ENCODE data around the gene SLC22A2. TPM values are rescaled to one million over a fixed set of nuclear protein-coding genes. Genes with fewer than 3 reads are reported as not detected.

Gene SLC22A2
- total and polyA plus RNA-seq, 4 donors = not detected

DNA sequence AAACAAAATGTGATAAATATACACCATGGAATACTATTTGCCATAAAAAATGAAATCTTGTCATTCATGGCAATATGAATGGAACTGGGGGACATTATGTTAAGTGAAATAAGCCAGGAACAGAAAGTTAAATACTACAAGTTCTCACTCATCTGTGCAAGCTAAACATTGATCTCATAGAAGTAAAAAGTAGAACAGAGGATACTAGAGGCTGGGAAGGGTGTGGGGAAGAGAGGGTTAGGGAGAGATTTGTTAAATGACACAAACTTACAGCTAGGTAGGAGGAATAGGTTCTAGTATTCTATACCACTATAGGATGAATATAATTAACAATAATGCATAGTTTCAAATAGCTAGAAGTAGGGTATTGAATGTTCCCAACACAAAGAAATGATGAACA lies 61.0 kb downstream of the SLC22A2 start:
- no peak for TF ChIP-seq FOXA1 (IDR thresholded peaks at IDR 0.05)
- no peak for TF ChIP-seq RXRA (IDR thresholded peaks at IDR 0.05)

DNA sequence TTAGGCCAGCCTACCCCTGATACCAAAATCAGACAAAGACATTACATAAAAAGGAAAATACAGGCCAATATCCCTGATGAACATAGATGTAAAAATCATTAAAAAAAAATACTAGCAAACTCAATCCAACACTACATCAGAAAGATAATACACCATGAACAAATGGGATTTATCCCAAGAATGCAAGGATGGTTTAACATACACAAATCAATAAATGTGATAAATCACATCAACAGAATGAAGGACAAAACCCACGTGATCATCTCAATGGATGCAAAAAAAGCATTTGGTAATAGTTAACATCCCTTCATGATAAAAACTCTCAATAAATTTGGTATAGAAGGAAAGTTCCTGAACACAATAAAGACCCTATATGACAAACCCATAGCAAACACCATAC lies 63.8 kb downstream of the SLC22A2 start:
- H3K4me3 ChIP-seq (ENCODE audit: low read depth in 1 of 3, low read length in 3 of 3) = no peak overlapping the region
- no peak overlapping the region for H3K27ac ChIP-seq (ENCODE audit: low read depth in 1 of 2, low read length in 2 of 2)
- H3K9me3 ChIP-seq (ENCODE audit: control insufficient read depth in 4 of 4, low read length in 3 of 4) = peaks cover 0 to 10% (median 2%) of the 10 kb centered on the region in 4 donors
- peaks cover 0 to 5% (median 0%) of the 10 kb centered on the region in 4 donors for H3K4me1 ChIP-seq (ENCODE audit: control insufficient read depth in 4 of 4, insufficient read depth in 4 of 4, low read length in 3 of 4)
- DNase-seq (ENCODE audit: low spot score) = no peak
- H3K9ac ChIP-seq (ENCODE audit: low read depth in 1 of 2, low read length in 2 of 2) = no peak overlapping the region
- H3K27me3 ChIP-seq (ENCODE audit: control insufficient read depth in 4 of 4, insufficient read depth in 4 of 4, low read length in 3 of 4) = no peaks in the 10 kb centered on the region
- H3K36me3 ChIP-seq (ENCODE audit: control insufficient read depth in 4 of 4, insufficient read depth in 3 of 4, low read depth in 1 of 4, low read length in 3 of 4) = no peaks in the 10 kb centered on the region
- no peak for TF ChIP-seq RAD21 (IDR thresholded peaks at IDR 0.05)
- TF ChIP-seq, protein P1, sequence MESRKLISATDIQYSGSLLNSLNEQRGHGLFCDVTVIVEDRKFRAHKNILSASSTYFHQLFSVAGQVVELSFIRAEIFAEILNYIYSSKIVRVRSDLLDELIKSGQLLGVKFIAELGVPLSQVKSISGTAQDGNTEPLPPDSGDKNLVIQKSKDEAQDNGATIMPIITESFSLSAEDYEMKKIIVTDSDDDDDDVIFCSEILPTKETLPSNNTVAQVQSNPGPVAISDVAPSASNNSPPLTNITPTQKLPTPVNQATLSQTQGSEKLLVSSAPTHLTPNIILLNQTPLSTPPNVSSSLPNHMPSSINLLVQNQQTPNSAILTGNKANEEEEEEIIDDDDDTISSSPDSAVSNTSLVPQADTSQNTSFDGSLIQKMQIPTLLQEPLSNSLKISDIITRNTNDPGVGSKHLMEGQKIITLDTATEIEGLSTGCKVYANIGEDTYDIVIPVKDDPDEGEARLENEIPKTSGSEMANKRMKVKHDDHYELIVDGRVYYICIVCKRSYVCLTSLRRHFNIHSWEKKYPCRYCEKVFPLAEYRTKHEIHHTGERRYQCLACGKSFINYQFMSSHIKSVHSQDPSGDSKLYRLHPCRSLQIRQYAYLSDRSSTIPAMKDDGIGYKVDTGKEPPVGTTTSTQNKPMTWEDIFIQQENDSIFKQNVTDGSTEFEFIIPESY (IDR thresholded peaks at IDR 0.05) = no peak
- TF ChIP-seq JUND (IDR thresholded peaks at IDR 0.05) = no peak
- TF ChIP-seq FOXA1 (IDR thresholded peaks at IDR 0.05) = no peak
- TF ChIP-seq NR2F2 (IDR thresholded peaks at IDR 0.05) = no peak
- no peak for TF ChIP-seq FOXA2 (IDR thresholded peaks at IDR 0.05)
- no peak for TF ChIP-seq HNF4A (conservative IDR thresholded peaks at IDR 0.05)
- TF ChIP-seq, protein P2, sequence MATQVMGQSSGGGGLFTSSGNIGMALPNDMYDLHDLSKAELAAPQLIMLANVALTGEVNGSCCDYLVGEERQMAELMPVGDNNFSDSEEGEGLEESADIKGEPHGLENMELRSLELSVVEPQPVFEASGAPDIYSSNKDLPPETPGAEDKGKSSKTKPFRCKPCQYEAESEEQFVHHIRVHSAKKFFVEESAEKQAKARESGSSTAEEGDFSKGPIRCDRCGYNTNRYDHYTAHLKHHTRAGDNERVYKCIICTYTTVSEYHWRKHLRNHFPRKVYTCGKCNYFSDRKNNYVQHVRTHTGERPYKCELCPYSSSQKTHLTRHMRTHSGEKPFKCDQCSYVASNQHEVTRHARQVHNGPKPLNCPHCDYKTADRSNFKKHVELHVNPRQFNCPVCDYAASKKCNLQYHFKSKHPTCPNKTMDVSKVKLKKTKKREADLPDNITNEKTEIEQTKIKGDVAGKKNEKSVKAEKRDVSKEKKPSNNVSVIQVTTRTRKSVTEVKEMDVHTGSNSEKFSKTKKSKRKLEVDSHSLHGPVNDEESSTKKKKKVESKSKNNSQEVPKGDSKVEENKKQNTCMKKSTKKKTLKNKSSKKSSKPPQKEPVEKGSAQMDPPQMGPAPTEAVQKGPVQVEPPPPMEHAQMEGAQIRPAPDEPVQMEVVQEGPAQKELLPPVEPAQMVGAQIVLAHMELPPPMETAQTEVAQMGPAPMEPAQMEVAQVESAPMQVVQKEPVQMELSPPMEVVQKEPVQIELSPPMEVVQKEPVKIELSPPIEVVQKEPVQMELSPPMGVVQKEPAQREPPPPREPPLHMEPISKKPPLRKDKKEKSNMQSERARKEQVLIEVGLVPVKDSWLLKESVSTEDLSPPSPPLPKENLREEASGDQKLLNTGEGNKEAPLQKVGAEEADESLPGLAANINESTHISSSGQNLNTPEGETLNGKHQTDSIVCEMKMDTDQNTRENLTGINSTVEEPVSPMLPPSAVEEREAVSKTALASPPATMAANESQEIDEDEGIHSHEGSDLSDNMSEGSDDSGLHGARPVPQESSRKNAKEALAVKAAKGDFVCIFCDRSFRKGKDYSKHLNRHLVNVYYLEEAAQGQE (IDR thresholded peaks at IDR 0.05) = no peak
- TF ChIP-seq, protein P3, sequence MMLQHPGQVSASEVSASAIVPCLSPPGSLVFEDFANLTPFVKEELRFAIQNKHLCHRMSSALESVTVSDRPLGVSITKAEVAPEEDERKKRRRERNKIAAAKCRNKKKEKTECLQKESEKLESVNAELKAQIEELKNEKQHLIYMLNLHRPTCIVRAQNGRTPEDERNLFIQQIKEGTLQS (IDR thresholded peaks at IDR 0.05) = no peak
- 82% methylated on average over 1 of the region's 1 CpG for WGBS

More for the DNA sequence above, 61.0 kb downstream of the SLC22A2 start:
- no peak overlapping the region for H3K27ac ChIP-seq (ENCODE audit: low read depth in 1 of 2, low read length in 2 of 2)
- DNase-seq (ENCODE audit: low spot score) = no peak
- no peaks in the 10 kb centered on the region for H3K27me3 ChIP-seq (ENCODE audit: control insufficient read depth in 4 of 4, insufficient read depth in 4 of 4, low read length in 3 of 4)
- H3K9me3 ChIP-seq (ENCODE audit: control insufficient read depth in 4 of 4, low read length in 3 of 4) = peaks cover 0 to 10% (median 2%) of the 10 kb centered on the region in 4 donors
- H3K36me3 ChIP-seq (ENCODE audit: control insufficient read depth in 4 of 4, insufficient read depth in 3 of 4, low read depth in 1 of 4, low read length in 3 of 4) = no peaks in the 10 kb centered on the region
- no peak overlapping the region for H3K4me3 ChIP-seq (ENCODE audit: low read depth in 1 of 3, low read length in 3 of 3)
- peaks cover 0 to 5% (median under 1%) of the 10 kb centered on the region in 4 donors for H3K4me1 ChIP-seq (ENCODE audit: control insufficient read depth in 4 of 4, insufficient read depth in 4 of 4, low read length in 3 of 4)
- H3K9ac ChIP-seq (ENCODE audit: low read depth in 1 of 2, low read length in 2 of 2) = no peak overlapping the region

DNA sequence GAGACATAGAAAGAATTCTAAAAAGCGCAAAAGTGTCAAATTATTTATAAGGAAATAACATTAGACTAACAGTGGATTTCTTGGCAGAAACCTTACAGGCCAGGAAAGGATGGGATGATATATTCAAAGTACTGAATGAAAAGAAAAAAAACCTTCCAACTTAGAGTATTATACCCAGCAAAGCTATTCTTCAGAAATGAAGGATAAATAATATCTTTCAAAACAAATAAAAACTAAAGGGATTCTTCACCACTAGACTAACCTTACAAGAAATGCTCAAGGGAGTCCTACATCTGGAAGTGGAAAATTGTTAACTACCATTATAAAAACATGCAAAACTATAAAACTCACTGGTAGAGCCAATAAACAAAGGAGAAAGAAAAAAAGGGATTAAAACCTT lies 65.8 kb downstream of the SLC22A2 start:
- 99% methylated on average over 1 of the region's 1 CpG for WGBS

More for the DNA sequence above, 65.8 kb downstream of the SLC22A2 start:
- Histone ChIP-seq H3K27ac (ENCODE audit: low read depth in 1 of 2, low read length in 2 of 2) (no peak overlapping the region), H3K9me3 (ENCODE audit: control insufficient read depth in 4 of 4, low read length in 3 of 4) (peaks cover 0 to 10% (median 2%) of the 10 kb centered on the region in 4 donors), H3K4me3 (ENCODE audit: low read depth in 1 of 3, low read length in 3 of 3) (peak overlapping the region in 1 of 3 donors; percentile 23), H3K27me3 (ENCODE audit: control insufficient read depth in 4 of 4, insufficient read depth in 4 of 4, low read length in 3 of 4) (no peaks in the 10 kb centered on the region), H3K9ac (ENCODE audit: low read depth in 1 of 2, low read length in 2 of 2) (no peak overlapping the region), H3K4me1 (ENCODE audit: control insufficient read depth in 4 of 4, insufficient read depth in 4 of 4, low read length in 3 of 4) (no peaks in the 10 kb centered on the region), H3K36me3 (ENCODE audit: control insufficient read depth in 4 of 4, insufficient read depth in 3 of 4, low read depth in 1 of 4, low read length in 3 of 4) (no peaks in the 10 kb centered on the region)
- no peak for DNase-seq (ENCODE audit: low spot score)
- TF ChIP-seq FOXA2 (IDR thresholded peaks at IDR 0.05) (no peak), EGR1 (IDR thresholded peaks at IDR 0.05; ENCODE audit: low read depth in 2 of 2) (no peak), FOXA1 (IDR thresholded peaks at IDR 0.05) (no peak), GABPA (IDR thresholded peaks at IDR 0.05 in 1 of 2, conservative IDR thresholded peaks at IDR 0.05 in 1 of 2) (no peak), HNF4A (conservative IDR thresholded peaks at IDR 0.05) (no peak), RAD21 (IDR thresholded peaks at IDR 0.05) (no peak)
- TF ChIP-seq, protein P2 (IDR thresholded peaks at IDR 0.05) = no peak
- TF ChIP-seq, protein P4, sequence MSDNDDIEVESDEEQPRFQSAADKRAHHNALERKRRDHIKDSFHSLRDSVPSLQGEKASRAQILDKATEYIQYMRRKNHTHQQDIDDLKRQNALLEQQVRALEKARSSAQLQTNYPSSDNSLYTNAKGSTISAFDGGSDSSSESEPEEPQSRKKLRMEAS (IDR thresholded peaks at IDR 0.05) = no peak

All from liver (tissue), 9 donors.